ENCODE results near the gene CEP43. TPM values are rescaled to one million over a fixed set of nuclear protein-coding genes. Genes with fewer than 3 reads are reported as not detected.
A peak's percentile ranks its signal among the peaks of the same experiment; 100 is the strongest.

Gene CEP43
- total RNA-seq, 1 experiment from 2014 or later = 15.2 TPM

GRCh38 chr6:166998256-166999144 is 697 bp upstream of the CEP43 start:
- Histone ChIP-seq H3F3A (ENCODE audit: low read length, unreplicated experiment) (no peaks in the 10 kb centered on the region), H3K4me3 (ENCODE audit: low read length) (peak overlapping the region; percentile 93), H3K36me3 (ENCODE audit: low read depth, low read length) (peaks cover 6% of the 10 kb centered on the region; the same call in 1 of the 2 replicates), H3K4me2 (ENCODE audit: low read length) (peak overlapping the region; percentile 92), H3K4me1 (ENCODE audit: insufficient read depth, low read length) (peaks cover 7% of the 10 kb centered on the region; the same call in 1 of the 2 replicates), H3K27ac (ENCODE audit: low read length) (no peak overlapping the region), H4K20me1 (ENCODE audit: low read length) (no peaks in the 10 kb centered on the region), H3K9me2 (replicated peaks; ENCODE audit: low read length) (no peaks in the 10 kb centered on the region), H2AFZ (ENCODE audit: low read length) (peak overlapping the region; percentile 78), H3K27me3 (ENCODE audit: low read length) (no peaks in the 10 kb centered on the region), H3K9me3 (ENCODE audit: low read length) (no peaks in the 10 kb centered on the region), H3K79me2 (ENCODE audit: low read length) (peaks cover 72% of the 10 kb centered on the region), H3K9ac (ENCODE audit: low read length) (peak overlapping the region; percentile 78)
- intact Hi-C loops (cut with micrococcal nuclease) = loop anchor here (1.0 to 5.0 kb wide), 3 partner anchors 42 to 371 kb away; partner anchors contain the start of genes RNASET2 and RPS6KA2
- ChIA-PET POLR2A (ENCODE audit: unreplicated experiment) (no interaction called here), CTCF (no interaction called here)
- no peak for TF ChIP-seq EZH2phosphoT487 (IDR thresholded peaks at IDR 0.05; ENCODE audit: borderline replicate concordance, low read length)
- TF ChIP-seq EZH2 (IDR thresholded peaks at IDR 0.05; ENCODE audit: low read length, unreplicated experiment) = no peak
- TF ChIP-seq CTCF (conservative IDR thresholded peaks at IDR 0.05; ENCODE audit: low read depth, low read length) = no peak
- ATAC-seq (peak; percentile 2; the same call in 1 of the 2 replicates), DNase-seq (no peak)
- BruUV-seq (replicated peaks) = no TSS peak

- Histone ChIP-seq H3K36me3 (ENCODE audit: low read depth, low read length) (peaks cover 10% of the 10 kb centered on the region; the same call in 1 of the 2 replicates), H3K4me2 (ENCODE audit: low read length) (peak overlapping the region; percentile 92), H3K4me1 (ENCODE audit: insufficient read depth, low read length) (peaks cover 7% of the 10 kb centered on the region; the same call in 1 of the 2 replicates), H3K27ac (ENCODE audit: low read length) (no peak overlapping the region), H2AFZ (ENCODE audit: low read length) (peak overlapping the region; percentile 94), H4K20me1 (ENCODE audit: low read length) (no peaks in the 10 kb centered on the region), H3F3A (ENCODE audit: low read length, unreplicated experiment) (no peaks in the 10 kb centered on the region), H3K9me2 (replicated peaks; ENCODE audit: low read length) (no peaks in the 10 kb centered on the region), H3K9me3 (ENCODE audit: low read length) (no peaks in the 10 kb centered on the region), H3K79me2 (ENCODE audit: low read length) (peaks cover 76% of the 10 kb centered on the region), H3K4me3 (ENCODE audit: low read length) (peak overlapping the region; percentile 93), H3K9ac (ENCODE audit: low read length) (peak overlapping the region; percentile 91), H3K27me3 (ENCODE audit: low read length) (no peaks in the 10 kb centered on the region)
- BruUV-seq (replicated peaks) = no TSS peak
- ChIA-PET CTCF (interaction anchor here (0.6 kb wide), 1 partner anchor 65 kb away, joined by 3 read pairs; no protein-coding TSS in a partner anchor), POLR2A (ENCODE audit: unreplicated experiment) (interaction anchor here (0.5 kb wide), 1 partner anchor 45 kb away, joined by 3 read pairs; no protein-coding TSS in a partner anchor)
- DNase-seq = no peak
- intact Hi-C loops (cut with micrococcal nuclease) = loop anchor here (1.0 to 5.0 kb wide), 3 partner anchors 43 to 373 kb away; partner anchors contain the start of genes RNASET2 and RPS6KA2
- TF ChIP-seq EZH2phosphoT487 (IDR thresholded peaks at IDR 0.05; ENCODE audit: borderline replicate concordance, low read length) = no peak
- TF ChIP-seq EZH2 (IDR thresholded peaks at IDR 0.05; ENCODE audit: low read length, unreplicated experiment) = no peak
- TF ChIP-seq CTCF (conservative IDR thresholded peaks at IDR 0.05; ENCODE audit: low read depth, low read length) = no peak
- no peak for ATAC-seq
Observed at GRCh38 chr6:166999884-167000253, 672 bp downstream of the CEP43 start.

All from PC-3 (cell line).